Naive B cell (primary cell): ENCODE measurements around the gene MACC1. TPM values are rescaled to one million over a fixed set of nuclear protein-coding genes. Genes with fewer than 3 reads are reported as not detected.

Source experiments
- ATAC-seq, 2 donors: fragments of 150-1000 bp; cut with Tn5 transposase; 2 replicates each; pipeline ENCODE4 v1.10.0; 2021; ENCODE audit warnings: low read depth in 2 of 2, mild to moderate bottlenecking in 2 of 2, moderate library complexity in 2 of 2
- DNase-seq: peaks from one replicate; pipeline ENCODE4 v3.0.0; 2022
- H3K27ac Mint-ChIP-seq, 6 donors: one replicate each; pipeline ENCODE4 v1.8.0; 2020 to 2022; ENCODE audit warnings: mild to moderate bottlenecking in 6 of 6, mixed read lengths in 6 of 6, moderate library complexity in 5 of 6, inconsistent platforms in 2 of 6
- H3K27me3 Mint-ChIP-seq, 3 donors: one replicate each; pipeline ENCODE4 v1.8.0; 2021 to 2022; ENCODE audit warnings: mixed read lengths in 3 of 3, mild to moderate bottlenecking in 1 of 3
- H3K36me3 Mint-ChIP-seq, 2 donors: one replicate each; pipeline ENCODE4 v1.8.0; 2020 to 2022; ENCODE audit warnings: mixed read lengths in 2 of 2, inconsistent platforms in 1 of 2, mild to moderate bottlenecking in 1 of 2
- H3K4me1 Mint-ChIP-seq, 3 donors: one replicate each; pipeline ENCODE4 v1.8.0; 2020 to 2022; ENCODE audit warnings: mixed read lengths in 3 of 3, inconsistent platforms in 1 of 3, mild to moderate bottlenecking in 1 of 3, moderate library complexity in 1 of 3
- H3K4me3 Mint-ChIP-seq, 8 donors: one replicate each; pipeline ENCODE4 v1.8.0; 2020 to 2022; ENCODE audit warnings: mild to moderate bottlenecking in 8 of 8, mixed read lengths in 8 of 8, moderate library complexity in 8 of 8, inconsistent platforms in 2 of 8
- H3K9me3 Mint-ChIP-seq, 7 donors: one replicate each; pipeline ENCODE4 v1.8.0; 2020 to 2022; ENCODE audit warnings: mixed read lengths in 7 of 7, mild to moderate bottlenecking in 5 of 7, inconsistent platforms in 2 of 7, moderate library complexity in 1 of 7
- polyA plus RNA-seq, 6 donors: library from polyadenylated mRNA; unstranded; fragments of 300-500 nt; fragmentation: Illumina TruSeq; gene quantifications; one replicate each; pipeline ENCODE4 v1.2.3, GENCODE V29; 2021; ENCODE audit warnings: low read depth in 6 of 6

Gene MACC1
- polyA plus RNA-seq, 6 donors from 2014 or later: 0.06 to 1.9 (median 0.89) TPM

GRCh38 chr7:20225384-20225783 is 8.2 kb upstream of the MACC1 start:
- Mint-ChIP-seq H3K27me3 (no peaks in the 10 kb centered on the region), H3K4me3 (no peak overlapping the region)

GRCh38 chr7:20224025-20224424 is 6.8 kb upstream of the MACC1 start:
- Mint-ChIP-seq H3K36me3 (peaks cover 0 to 8% of the 10 kb centered on the region in 2 donors), H3K27me3 (no peaks in the 10 kb centered on the region), H3K4me3 (no peak overlapping the region), H3K9me3 (no peaks in the 10 kb centered on the region), H3K27ac (no peak overlapping the region), H3K4me1 (peaks cover 20 to 29% (median 25%) of the 10 kb centered on the region in 3 donors)
- DNase-seq: no peak
- no peak for ATAC-seq

More at GRCh38 chr7:20225384-20225783, 8.2 kb upstream of the MACC1 start:
- Mint-ChIP-seq H3K27ac (peak overlapping the region in 2 of 6 donors; percentile 12 to 93), H3K9me3 (no peaks in the 10 kb centered on the region), H3K4me1 (peaks cover 7 to 17% (median 12%) of the 10 kb centered on the region in 3 donors), H3K36me3 (peaks cover 0 to 8% of the 10 kb centered on the region in 2 donors)
- DNase-seq (no peak), ATAC-seq (no peak)

- Mint-ChIP-seq H3K27ac (no peak overlapping the region), H3K4me1 (peaks cover 27 to 35% (median 32%) of the 10 kb centered on the region in 3 donors), H3K4me3 (no peak overlapping the region), H3K9me3 (no peaks in the 10 kb centered on the region), H3K36me3 (peaks cover 0 to 8% of the 10 kb centered on the region in 2 donors), H3K27me3 (no peaks in the 10 kb centered on the region)
- no peak for DNase-seq
- ATAC-seq: no peak
These were observed 6.2 kb upstream of the MACC1 start for GRCh38 chr7:20223356-20223755.

- peaks cover 37 to 44% (median 42%) of the 10 kb centered on the region in 3 donors for H3K4me1 Mint-ChIP-seq
These were observed 5.1 kb upstream of the MACC1 start for GRCh38 chr7:20222219-20222828.

GRCh38 chr7:20220921-20221547 is 3.9 kb upstream of the MACC1 start:
- peak overlapping the region; percentile 84 to 99 (median 92) for H3K27ac Mint-ChIP-seq
- H3K9me3 Mint-ChIP-seq: no peaks in the 10 kb centered on the region
- peaks cover 44 to 48% (median 45%) of the 10 kb centered on the region in 3 donors for H3K4me1 Mint-ChIP-seq
- peak overlapping the region in 7 of 8 donors; percentile 2 to 77 (median 66) for H3K4me3 Mint-ChIP-seq
- no peak for ATAC-seq
- peaks cover 0 to 4% of the 10 kb centered on the region in 2 donors for H3K36me3 Mint-ChIP-seq
- H3K27me3 Mint-ChIP-seq: no peaks in the 10 kb centered on the region
- DNase-seq: no peak

More at GRCh38 chr7:20222219-20222828, 5.1 kb upstream of the MACC1 start:
- Mint-ChIP-seq H3K9me3 (no peaks in the 10 kb centered on the region), H3K4me3 (peak overlapping the region in 2 of 8 donors; percentile 14 to 69), H3K27ac (peak overlapping the region in 2 of 6 donors; percentile 78 to 96), H3K27me3 (no peaks in the 10 kb centered on the region), H3K36me3 (peaks cover 0 to 8% of the 10 kb centered on the region in 2 donors)
- DNase-seq: no peak
- ATAC-seq: no peak

GRCh38 chr7:20220293-20220761 is 3.1 kb upstream of the MACC1 start:
- Mint-ChIP-seq H3K4me3 (peak overlapping the region; percentile 57 to 85 (median 76)), H3K4me1 (peaks cover 39 to 48% (median 45%) of the 10 kb centered on the region in 3 donors), H3K27ac (peak overlapping the region; percentile 84 to 99 (median 92)), H3K9me3 (no peaks in the 10 kb centered on the region), H3K36me3 (no peaks in the 10 kb centered on the region), H3K27me3 (no peaks in the 10 kb centered on the region)
- ATAC-seq: peak; percentile 2 to 6
- no peak for DNase-seq

- peak; percentile 72 to 76 for ATAC-seq
- H3K9me3 Mint-ChIP-seq: no peaks in the 10 kb centered on the region
These were observed 2.5 kb upstream of the MACC1 start for GRCh38 chr7:20219446-20220292.

GRCh38 chr7:20219062-20219445 is 1.9 kb upstream of the MACC1 start:
- ATAC-seq (no peak), DNase-seq (no peak)
- Mint-ChIP-seq H3K36me3 (no peaks in the 10 kb centered on the region), H3K27me3 (no peaks in the 10 kb centered on the region), H3K4me3 (peak overlapping the region in 6 of 8 donors; percentile 57 to 85 (median 70)), H3K4me1 (peaks cover 46 to 50% (median 48%) of the 10 kb centered on the region in 3 donors), H3K27ac (peak overlapping the region; percentile 84 to 99 (median 92)), H3K9me3 (no peaks in the 10 kb centered on the region)

More at GRCh38 chr7:20219446-20220292, 2.5 kb upstream of the MACC1 start:
- peak overlapping the region; percentile 57 to 85 (median 76) for H3K4me3 Mint-ChIP-seq
- no peaks in the 10 kb centered on the region for H3K27me3 Mint-ChIP-seq
- DNase-seq: peak; percentile 91
- no peaks in the 10 kb centered on the region for H3K36me3 Mint-ChIP-seq
- H3K4me1 Mint-ChIP-seq: peaks cover 43 to 49% (median 48%) of the 10 kb centered on the region in 3 donors
- H3K27ac Mint-ChIP-seq: peak overlapping the region; percentile 84 to 99 (median 92)

- H3K27me3 Mint-ChIP-seq: no peaks in the 10 kb centered on the region
- peaks cover 48 to 54% (median 49%) of the 10 kb centered on the region in 3 donors for H3K4me1 Mint-ChIP-seq
- peaks cover 0 to 3% of the 10 kb centered on the region in 2 donors for H3K36me3 Mint-ChIP-seq
- H3K27ac Mint-ChIP-seq: peak overlapping the region; percentile 60 to 99 (median 92)
- no peak for DNase-seq
- ATAC-seq: no peak
- H3K9me3 Mint-ChIP-seq: peaks cover 0 to 1% (median 0%) of the 10 kb centered on the region in 7 donors
- peak overlapping the region in 6 of 8 donors; percentile 37 to 77 (median 72) for H3K4me3 Mint-ChIP-seq
These were observed 1.1 kb upstream of the MACC1 start for GRCh38 chr7:20218279-20218678.

GRCh38 chr7:20216406-20217036 is 663 bp downstream of the MACC1 start:
- ATAC-seq: no peak
- H3K36me3 Mint-ChIP-seq: peaks cover 0 to 17% of the 10 kb centered on the region in 2 donors
- H3K9me3 Mint-ChIP-seq: peaks cover 0 to 1% (median 0%) of the 10 kb centered on the region in 7 donors
- no peaks in the 10 kb centered on the region for H3K27me3 Mint-ChIP-seq
- peaks cover 45 to 64% (median 52%) of the 10 kb centered on the region in 3 donors for H3K4me1 Mint-ChIP-seq
- H3K27ac Mint-ChIP-seq: peak overlapping the region in 4 of 6 donors; percentile 32 to 97 (median 90)
- peak overlapping the region; percentile 37 to 89 (median 74) for H3K4me3 Mint-ChIP-seq
- DNase-seq: no peak

GRCh38 chr7:20214921-20215669 is 2.1 kb downstream of the MACC1 start:
- Mint-ChIP-seq H3K9me3 (peaks cover 0 to 4% (median 3%) of the 10 kb centered on the region in 7 donors), H3K4me3 (peak overlapping the region in 1 of 8 donors; percentile 65), H3K27ac (no peak overlapping the region), H3K27me3 (no peaks in the 10 kb centered on the region), H3K4me1 (peaks cover 37 to 54% (median 39%) of the 10 kb centered on the region in 3 donors), H3K36me3 (peaks cover 8 to 20% of the 10 kb centered on the region in 2 donors)
- ATAC-seq (no peak), DNase-seq (no peak)

GRCh38 chr7:20214132-20214531 is 3.1 kb downstream of the MACC1 start:
- H3K27ac Mint-ChIP-seq: no peak overlapping the region
- peaks cover 3 to 13% (median 5%) of the 10 kb centered on the region in 7 donors for H3K9me3 Mint-ChIP-seq
- H3K36me3 Mint-ChIP-seq: peaks cover 17 to 28% of the 10 kb centered on the region in 2 donors
- ATAC-seq: no peak
- peak overlapping the region in 1 of 8 donors; percentile 33 for H3K4me3 Mint-ChIP-seq
- DNase-seq: no peak
- no peaks in the 10 kb centered on the region for H3K27me3 Mint-ChIP-seq
- H3K4me1 Mint-ChIP-seq: peaks cover 28 to 45% (median 29%) of the 10 kb centered on the region in 3 donors
